HepG2 (cell line): Measurements from ENCODE around the gene EMP2. TPM values are rescaled to one million over a fixed set of nuclear protein-coding genes. Genes with fewer than 3 reads are reported as not detected.

ENCODE experiments used
- ATM ChIP-seq: fragments of 450-650 bp; IDR thresholded peaks from 2 replicates; pipeline ENCODE4 v1.7.1; 2017; ENCODE audit warnings: mild to moderate bottlenecking, borderline replicate concordance
- DDIT3 ChIP-seq: sonication (generic); formaldehyde crosslinking; IDR thresholded peaks from 2 replicates; pipeline ENCODE4 v1.4.0; 2020; ENCODE audit warnings: mild to moderate bottlenecking, missing genetic modification reagents
- EEA1 ChIP-seq: sonication (generic); formaldehyde crosslinking; IDR thresholded peaks from 2 replicates; pipeline ENCODE4 v1.5.1; 2020; ENCODE audit warnings: mild to moderate bottlenecking, missing genetic modification reagents, borderline replicate concordance
- GABPA ChIP-seq, 2 experiments: IDR thresholded peaks; 2 replicates each; pipeline ENCODE4 v1.6.1; 2011 to 2016; ENCODE audit warnings: low read depth in 2 of 2, low read length in 1 of 2, missing biosample characterization in 1 of 2, missing genetic modification characterization in 1 of 2
- LRRFIP1 ChIP-seq: sonication (generic); formaldehyde crosslinking; conservative IDR thresholded peaks from 2 replicates; pipeline ENCODE4 v1.4.0; 2020; ENCODE audit warnings: missing genetic modification reagents
- MEIS1 ChIP-seq: sonication (generic); formaldehyde crosslinking; IDR thresholded peaks from 2 replicates; pipeline ENCODE4 v1.9.0; 2021; ENCODE audit warnings: mild to moderate bottlenecking, missing genetic modification reagents, moderate library complexity, borderline replicate concordance
- MYNN ChIP-seq: sonication (generic); formaldehyde crosslinking; IDR thresholded peaks from 2 replicates; pipeline ENCODE4 v1.4.0; 2020; ENCODE audit warnings: mild to moderate bottlenecking, low read depth, missing genetic modification reagents
- NFIB ChIP-seq: sonication (generic); formaldehyde crosslinking; IDR thresholded peaks from 2 replicates; pipeline ENCODE4 v1.9.0; 2021; ENCODE audit warnings: missing genetic modification reagents, mild to moderate bottlenecking, borderline replicate concordance
- NFKBIZ ChIP-seq: IDR thresholded peaks from 2 replicates; pipeline ENCODE4 v1.6.1; 2018; ENCODE audit warnings: missing genetic modification reagents, missing compliant biosample characterization
- SMAD3 ChIP-seq: sonication (generic); formaldehyde crosslinking; IDR thresholded peaks from 2 replicates; pipeline ENCODE4 v1.4.0; 2020; ENCODE audit warnings: missing genetic modification reagents
- TFE3 ChIP-seq: IDR thresholded peaks from 2 replicates; pipeline ENCODE4 v1.6.1; 2016
- ZBTB4 ChIP-seq: sonication (generic); formaldehyde crosslinking; IDR thresholded peaks from 2 replicates; pipeline ENCODE4 v1.4.0; 2020; ENCODE audit warnings: missing genetic modification reagents, mild to moderate bottlenecking, borderline replicate concordance
- ZNF510 ChIP-seq: sonication (generic); formaldehyde crosslinking; IDR thresholded peaks from 2 replicates; pipeline ENCODE4 v1.4.0; 2020; ENCODE audit warnings: low read depth, mild to moderate bottlenecking, missing genetic modification reagents
- ZNF589 ChIP-seq: sonication (generic); formaldehyde crosslinking; conservative IDR thresholded peaks from 2 replicates; pipeline ENCODE4 v1.8.0; 2022; ENCODE audit warnings: mild to moderate bottlenecking, moderate library complexity, missing genetic modification reagents
- ZNF782 ChIP-seq: sonication (generic); formaldehyde crosslinking; IDR thresholded peaks from 2 replicates; pipeline ENCODE4 v1.4.0; 2020; ENCODE audit warnings: missing genetic modification reagents, mild to moderate bottlenecking, borderline replicate concordance
- polyA plus RNA-seq, 8 experiments: library from polyadenylated mRNA; depleted of rRNA in 3 of 8; stranded (reverse) in 7 of 8; unstranded in 1 of 8; fragments of >200 nt; fragmentation: Illumina TruSeq in 4 of 8; extraction: Trizol in 4 of 8; gene quantifications; 2 replicates each; pipeline versions ENCODE4 v1.2.1 to v1.2.3, GENCODE V29; 2011 to 2016; ENCODE audit warnings: low read depth in 4 of 8, missing spikeins in 1 of 8, mixed read lengths in 1 of 8; ENCODE audit not compliant: insufficient read depth in 1 of 8
- total RNA-seq, 5 experiments: library from RNA; depleted of rRNA; stranded (reverse); fragments of >200 nt; fragmentation: Illumina TruSeq; extraction: Trizol; gene quantifications; 2 replicates each; pipeline ENCODE4 v1.2.3, GENCODE V29; 2016; ENCODE audit warnings: low read depth in 1 of 5
- TF ChIP-seq, protein P1 (sequence below), 2 experiments: sonication (generic) in 1 of 2; formaldehyde crosslinking in 1 of 2; IDR thresholded peaks; 2 replicates each; pipeline versions ENCODE4 v1.5.1 to v1.6.1; 2011 to 2020; ENCODE audit warnings: borderline replicate concordance in 1 of 2, low read depth in 1 of 2, low read length in 1 of 2, mild to moderate bottlenecking in 1 of 2, missing genetic modification reagents in 1 of 2, moderate library complexity in 1 of 2
- TF ChIP-seq, protein P2 (sequence below): sonication (generic); formaldehyde crosslinking; conservative IDR thresholded peaks from 2 replicates; pipeline ENCODE4 v1.8.0; 2022; ENCODE audit warnings: low read depth, missing genetic modification reagents

Gene EMP2
- total and polyA plus RNA-seq, 2 of the 13 experiments (the other 11 are each of a cell fraction or from before 2014, with no cell fraction given): 24.6 to 91.2 TPM

GRCh38 chr16:10609402-10609774 is 29.0 kb upstream of the EMP2 start (continued):
- TF ChIP-seq EEA1 (CRISPR knock-in tag): no peak
- no peak for TF ChIP-seq DDIT3
- TF ChIP-seq, protein P1, sequence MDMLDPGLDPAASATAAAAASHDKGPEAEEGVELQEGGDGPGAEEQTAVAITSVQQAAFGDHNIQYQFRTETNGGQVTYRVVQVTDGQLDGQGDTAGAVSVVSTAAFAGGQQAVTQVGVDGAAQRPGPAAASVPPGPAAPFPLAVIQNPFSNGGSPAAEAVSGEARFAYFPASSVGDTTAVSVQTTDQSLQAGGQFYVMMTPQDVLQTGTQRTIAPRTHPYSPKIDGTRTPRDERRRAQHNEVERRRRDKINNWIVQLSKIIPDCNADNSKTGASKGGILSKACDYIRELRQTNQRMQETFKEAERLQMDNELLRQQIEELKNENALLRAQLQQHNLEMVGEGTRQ (IDR thresholded peaks at IDR 0.05; ENCODE audit: low read depth, low read length): no peak
- TF ChIP-seq, protein P1 (CRISPR knock-in tag; IDR thresholded peaks at IDR 0.05; ENCODE audit: borderline replicate concordance): no peak
- no peak for TF ChIP-seq GABPA (IDR thresholded peaks at IDR 0.05; ENCODE audit: low read depth, low read length)
- TF ChIP-seq GABPA (CRISPR knock-in tag; IDR thresholded peaks at IDR 0.05; ENCODE audit: low read depth): no peak
- no peak for TF ChIP-seq MEIS1 (CRISPR knock-in tag)
- TF ChIP-seq MYNN (CRISPR knock-in tag): no peak
- TF ChIP-seq LRRFIP1 (CRISPR knock-in tag): no peak
- TF ChIP-seq TFE3 (CRISPR knock-in tag): no peak
- no peak for TF ChIP-seq NFKBIZ (CRISPR knock-in tag)
- no peak for TF ChIP-seq ATM
- TF ChIP-seq, protein P2, sequence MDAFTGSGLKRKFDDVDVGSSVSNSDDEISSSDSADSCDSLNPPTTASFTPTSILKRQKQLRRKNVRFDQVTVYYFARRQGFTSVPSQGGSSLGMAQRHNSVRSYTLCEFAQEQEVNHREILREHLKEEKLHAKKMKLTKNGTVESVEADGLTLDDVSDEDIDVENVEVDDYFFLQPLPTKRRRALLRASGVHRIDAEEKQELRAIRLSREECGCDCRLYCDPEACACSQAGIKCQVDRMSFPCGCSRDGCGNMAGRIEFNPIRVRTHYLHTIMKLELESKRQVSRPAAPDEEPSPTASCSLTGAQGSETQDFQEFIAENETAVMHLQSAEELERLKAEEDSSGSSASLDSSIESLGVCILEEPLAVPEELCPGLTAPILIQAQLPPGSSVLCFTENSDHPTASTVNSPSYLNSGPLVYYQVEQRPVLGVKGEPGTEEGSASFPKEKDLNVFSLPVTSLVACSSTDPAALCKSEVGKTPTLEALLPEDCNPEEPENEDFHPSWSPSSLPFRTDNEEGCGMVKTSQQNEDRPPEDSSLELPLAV (CRISPR knock-in tag): no peak
- no peak for TF ChIP-seq ZNF782
- TF ChIP-seq NFIB (CRISPR knock-in tag): no peak
- TF ChIP-seq ZNF510: no peak
- TF ChIP-seq ZNF589 (CRISPR knock-in tag): no peak
- no peak for TF ChIP-seq SMAD3 (CRISPR knock-in tag)
- 0 out of 2 replicates have a peak, but pooled peaks have one; percentile 1 for TF ChIP-seq ZBTB4 (CRISPR knock-in tag)
